BLaER1 treated with 17β-estradiol and CSF1 and Interleukin-3, amounts not matched to agents 10 nM and 100 nM (cell line): Measurements from ENCODE around the gene DAB1.

ENCODE experiments used
- H3K27ac ChIP-seq, 11 experiments: shearing (Covaris generic); formaldehyde crosslinking; 2 replicates each; pipeline ENCODE4 v1.8.1; 2022
- H3K27me3 ChIP-seq, 11 experiments: shearing (Covaris generic); formaldehyde crosslinking; 2 replicates each; pipeline ENCODE4 v1.8.1; 2022
- H3K36me3 ChIP-seq, 11 experiments: shearing (Covaris generic); formaldehyde crosslinking; 2 replicates each; pipeline ENCODE4 v1.8.1; 2022
- H3K4me1 ChIP-seq, 10 experiments: shearing (Covaris generic); formaldehyde crosslinking; 2 replicates each; pipeline ENCODE4 v1.8.1; 2022
- H3K4me2 ChIP-seq, 11 experiments: shearing (Covaris generic); formaldehyde crosslinking; 2 replicates each; pipeline ENCODE4 v1.8.1; 2022
- H3K4me3 ChIP-seq, 10 experiments: shearing (Covaris generic); formaldehyde crosslinking; 2 replicates each; pipeline ENCODE4 v1.8.1; 2022
- H3K9ac ChIP-seq, 11 experiments: shearing (Covaris generic); formaldehyde crosslinking; 2 replicates each; pipeline ENCODE4 v1.8.1; 2022
- H3K9me3 ChIP-seq, 11 experiments: shearing (Covaris generic); formaldehyde crosslinking; replicated peaks in 1 of 11; 2 replicates each; pipeline ENCODE4 v1.8.1; 2022
- H4K20me1 ChIP-seq, 11 experiments: shearing (Covaris generic); formaldehyde crosslinking; 2 replicates each; pipeline ENCODE4 v1.8.1; 2022
- Cebpa-rat ChIP-seq, 11 experiments: shearing (Covaris generic); IDR thresholded peaks; 2 replicates each; pipeline ENCODE4 v1.8.1; 2022

Gene DAB1

DNA sequence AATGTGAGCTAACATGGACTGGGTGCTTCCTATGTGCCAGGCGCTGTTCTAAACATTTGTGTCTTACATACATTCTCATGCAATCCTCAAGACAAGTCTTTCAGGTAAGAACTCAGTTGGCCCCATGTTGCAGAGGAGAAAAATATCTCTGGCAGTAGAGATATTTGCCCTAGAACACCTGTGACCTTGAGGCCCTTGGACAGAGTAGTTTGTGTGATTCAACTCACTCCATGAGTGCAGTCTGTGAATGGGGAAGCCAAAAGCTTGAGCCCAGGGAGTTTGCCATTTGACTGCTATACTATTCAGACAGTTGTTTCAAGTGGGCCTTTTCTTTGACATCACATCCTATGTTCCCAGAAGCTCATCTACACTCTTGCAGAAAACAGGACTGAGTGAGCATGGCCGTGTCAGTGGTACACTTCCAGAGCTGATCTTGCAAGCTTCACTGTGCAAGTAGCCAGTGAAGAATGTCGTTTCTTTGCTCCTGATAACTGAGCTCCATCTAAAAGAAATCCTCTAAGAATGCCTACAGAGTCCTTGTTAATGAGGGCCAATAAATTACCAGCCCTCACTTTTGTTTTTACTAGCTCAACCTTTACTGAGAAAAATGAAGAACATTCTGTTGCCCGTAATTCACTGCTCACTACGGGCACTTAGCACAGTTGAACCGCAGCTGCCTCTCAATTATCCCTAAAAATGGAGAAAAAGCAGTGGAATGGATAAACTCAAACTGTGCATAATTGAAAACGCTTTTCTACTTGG is 359.3 kb downstream of the DAB1 start:
- H3K36me3 ChIP-seq, result peaks cover 0 to 19% (median 0%) of the 10 kb centered on the region in 11 experiments; a peak in 2 of 22 replicates
- H3K27ac ChIP-seq, result no peak overlapping the region

DNA sequence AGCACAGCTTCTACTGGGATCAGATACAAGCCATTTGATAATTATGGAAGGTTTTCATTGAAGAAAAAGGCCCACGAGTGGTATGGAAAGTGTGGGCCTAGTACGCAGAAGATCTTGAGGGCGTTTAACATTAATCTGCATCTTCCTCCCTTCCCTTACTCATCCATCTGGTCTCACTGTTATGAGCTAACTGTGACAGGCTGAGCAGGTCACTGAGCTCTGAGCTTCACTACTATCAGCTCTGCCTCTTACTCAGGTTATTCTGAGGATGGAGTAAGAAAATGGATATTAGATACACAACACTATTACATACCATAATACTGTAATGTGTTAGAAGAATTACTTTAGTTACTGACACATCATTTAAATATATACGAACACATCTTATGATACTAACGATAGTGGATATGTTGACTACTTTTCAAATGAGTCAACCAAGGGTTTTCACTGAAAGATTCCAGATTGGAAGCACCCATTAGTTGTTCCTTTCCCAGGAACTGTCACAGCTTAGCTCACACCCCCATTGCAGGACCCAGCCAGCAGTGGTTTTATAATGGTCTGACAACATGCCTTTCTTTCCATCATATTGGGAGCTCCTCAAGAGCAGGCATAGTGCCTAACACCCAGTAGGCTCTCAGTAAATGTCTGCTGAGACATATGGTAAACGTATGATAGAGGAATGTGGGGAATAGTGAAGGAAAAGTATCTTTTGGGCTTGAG is 360.3 kb downstream of the DAB1 start:
- no peaks in the 10 kb centered on the region for H4K20me1 ChIP-seq
- no peaks in the 10 kb centered on the region for H3K9me3 ChIP-seq
- peaks cover 0 to 19% (median 0%) of the 10 kb centered on the region in 11 experiments; a peak in 2 of 22 replicates for H3K36me3 ChIP-seq
- H3K4me1 ChIP-seq, result peaks cover 0 to 22% (median 5%) of the 10 kb centered on the region in 10 experiments; a peak in 11 of 20 replicates
- no peak overlapping the region for H3K4me2 ChIP-seq
- TF ChIP-seq Cebpa-rat (IDR thresholded peaks at IDR 0.05), result no peak
- H3K27ac ChIP-seq, result no peak overlapping the region
- H3K9ac ChIP-seq, result no peak overlapping the region
- H3K4me3 ChIP-seq, result no peak overlapping the region
- H3K27me3 ChIP-seq, result no peaks in the 10 kb centered on the region

More for the DNA sequence above, 359.3 kb downstream of the DAB1 start:
- no peak overlapping the region for H3K4me2 ChIP-seq
- no peaks in the 10 kb centered on the region for H4K20me1 ChIP-seq
- no peak for TF ChIP-seq Cebpa-rat (IDR thresholded peaks at IDR 0.05)
- no peak overlapping the region for H3K9ac ChIP-seq
- no peaks in the 10 kb centered on the region for H3K9me3 ChIP-seq
- peaks cover 0 to 12% (median under 1%) of the 10 kb centered on the region in 10 experiments; a peak in 11 of 20 replicates for H3K4me1 ChIP-seq
- no peaks in the 10 kb centered on the region for H3K27me3 ChIP-seq
- H3K4me3 ChIP-seq, result no peak overlapping the region

DNA sequence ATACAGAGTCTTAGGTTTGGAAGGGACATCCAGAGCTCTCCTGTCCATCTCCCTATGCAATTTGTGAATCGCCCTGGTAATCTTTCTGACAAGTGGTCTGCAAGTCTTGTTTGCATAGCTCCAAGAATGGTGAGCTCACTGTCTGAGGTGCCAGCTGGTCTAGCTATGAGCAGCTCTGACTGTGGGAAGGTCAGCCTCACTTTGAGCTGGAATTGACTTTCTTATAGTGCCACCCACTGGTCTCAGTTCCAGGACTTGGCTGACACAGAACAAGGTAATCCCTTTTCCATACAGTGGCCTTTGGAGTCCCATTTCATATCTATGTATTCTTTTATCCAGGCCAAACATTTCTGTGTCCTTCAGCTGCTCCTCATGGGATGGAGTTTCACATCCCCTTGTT is 362.5 kb downstream of the DAB1 start:
- Histone ChIP-seq H3K9ac (no peak overlapping the region), H3K36me3 (peaks cover 0 to 19% (median 0%) of the 10 kb centered on the region in 11 experiments; a peak in 2 of 22 replicates), H3K4me3 (no peak overlapping the region), H3K4me1 (peaks cover 0 to 28% (median 7%) of the 10 kb centered on the region in 10 experiments; a peak in 11 of 20 replicates), H3K27me3 (no peaks in the 10 kb centered on the region), H3K4me2 (no peak overlapping the region), H3K27ac (no peak overlapping the region), H3K9me3 (no peaks in the 10 kb centered on the region), H4K20me1 (no peaks in the 10 kb centered on the region)
- TF ChIP-seq Cebpa-rat (IDR thresholded peaks at IDR 0.05), result no peak

DNA sequence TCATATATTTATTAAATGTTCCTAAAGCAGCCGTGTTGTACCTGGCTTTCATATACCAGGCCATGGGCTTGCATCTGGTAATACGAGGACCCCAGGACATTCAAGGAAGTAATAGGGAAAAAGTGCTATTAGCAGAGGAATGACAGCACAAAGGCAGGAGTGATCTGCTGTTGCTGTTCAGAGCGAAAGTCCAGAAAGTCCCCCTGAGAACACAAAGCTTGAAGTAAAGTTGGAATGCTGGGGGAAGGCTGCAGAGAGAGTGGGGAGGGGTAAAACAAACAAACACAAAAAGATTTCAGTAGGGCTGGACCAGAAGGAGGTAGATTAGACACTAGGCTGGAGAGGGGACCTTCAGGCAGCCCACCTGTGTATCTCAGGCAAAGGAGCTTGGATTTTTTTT is 363.4 kb downstream of the DAB1 start:
- no peaks in the 10 kb centered on the region for H3K9me3 ChIP-seq
- H3K9ac ChIP-seq, result no peak overlapping the region
- no peaks in the 10 kb centered on the region for H3K27me3 ChIP-seq
- H4K20me1 ChIP-seq, result no peaks in the 10 kb centered on the region
- TF ChIP-seq Cebpa-rat (IDR thresholded peaks at IDR 0.05), result no peak
- no peak overlapping the region for H3K4me3 ChIP-seq
- peaks cover 0 to 14% (median 0%) of the 10 kb centered on the region in 11 experiments; a peak in 3 of 22 replicates for H3K36me3 ChIP-seq
- no peak overlapping the region for H3K27ac ChIP-seq
- 0 out of 22 replicates have a peak overlapping the region, but pooled peaks of 1 of the 11 experiments have one; percentile 10 for H3K4me2 ChIP-seq
- peaks cover 0 to 28% (median 7%) of the 10 kb centered on the region in 10 experiments; a peak in 11 of 20 replicates for H3K4me1 ChIP-seq

DNA sequence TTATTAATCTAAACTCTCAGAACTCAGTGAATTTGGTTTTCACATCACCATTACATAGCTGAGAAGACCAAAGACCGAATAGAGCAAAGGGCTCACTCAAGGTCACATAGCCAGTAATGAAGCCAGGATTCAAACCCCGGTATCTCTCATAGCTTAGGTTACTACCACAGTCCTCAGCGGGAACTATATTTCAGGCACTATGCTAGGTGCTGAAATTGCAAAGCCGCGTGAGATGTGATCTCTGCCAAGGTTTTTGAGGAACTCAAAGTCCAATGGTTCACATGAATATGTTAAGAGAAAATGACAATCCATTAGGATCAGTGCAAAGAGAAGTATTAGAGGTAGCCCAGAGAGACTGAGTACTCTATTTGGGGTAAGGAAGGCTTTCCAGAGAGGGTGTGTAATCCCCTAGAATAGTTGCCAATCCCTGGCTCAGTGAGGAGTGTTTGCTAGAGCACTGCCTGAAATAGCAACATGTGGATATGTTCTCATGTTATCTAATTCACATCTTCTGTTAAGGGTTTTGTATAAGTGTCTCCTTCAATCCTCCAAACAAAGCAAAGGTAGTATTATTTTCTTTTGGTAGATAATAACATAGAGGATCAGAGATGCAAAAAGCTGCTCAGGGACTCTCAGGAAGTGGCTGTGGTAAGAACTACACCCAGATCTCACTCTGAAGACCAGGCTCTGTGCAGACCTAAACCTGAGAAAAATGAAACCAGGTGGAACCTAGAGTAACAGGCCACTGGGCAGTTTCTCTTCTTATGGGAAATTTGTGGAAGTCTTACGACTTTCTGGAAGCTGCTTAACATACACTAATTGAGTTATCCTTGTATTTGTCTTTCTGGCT is 365.0 kb downstream of the DAB1 start:
- peaks cover 0 to 19% (median 0%) of the 10 kb centered on the region in 11 experiments; a peak in 5 of 22 replicates for H3K36me3 ChIP-seq
- H3K27ac ChIP-seq, result no peak overlapping the region
- H4K20me1 ChIP-seq, result no peaks in the 10 kb centered on the region
- no peak for TF ChIP-seq Cebpa-rat (IDR thresholded peaks at IDR 0.05)
- H3K9me3 ChIP-seq, result no peaks in the 10 kb centered on the region
- H3K27me3 ChIP-seq, result no peaks in the 10 kb centered on the region
- peak overlapping the region in 5 of 11 experiments; percentile 2 to 39 (median 13); a peak in 9 of 22 replicates for H3K4me2 ChIP-seq
- peaks cover 0 to 28% (median 7%) of the 10 kb centered on the region in 10 experiments; a peak in 11 of 20 replicates for H3K4me1 ChIP-seq
- no peak overlapping the region for H3K9ac ChIP-seq
- H3K4me3 ChIP-seq, result no peak overlapping the region

DNA sequence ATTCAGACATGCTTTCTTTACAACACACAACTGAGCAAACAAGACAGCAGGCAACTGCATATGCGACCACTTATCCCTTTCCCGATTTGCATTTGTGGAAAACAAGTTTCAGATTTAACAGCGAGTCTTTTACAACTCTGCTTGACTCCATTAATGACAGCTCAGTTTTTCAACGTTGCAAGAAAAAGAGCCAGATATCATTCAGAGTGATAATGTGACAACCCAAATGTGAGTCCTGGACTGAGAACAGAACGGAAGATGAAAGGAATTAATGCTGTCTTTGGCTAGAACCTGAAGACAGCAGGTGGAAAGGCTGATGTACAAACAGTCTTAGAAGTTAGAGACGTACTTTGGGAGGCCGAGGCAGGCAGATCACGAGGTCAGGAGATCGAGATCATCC is 375.0 kb downstream of the DAB1 start:
- Histone ChIP-seq H3K4me3 (no peak overlapping the region), H4K20me1 (no peaks in the 10 kb centered on the region), H3K4me2 (no peak overlapping the region), H3K9ac (no peak overlapping the region), H3K27me3 (no peaks in the 10 kb centered on the region), H3K4me1 (no peaks in the 10 kb centered on the region), H3K27ac (no peak overlapping the region), H3K36me3 (peaks cover 0 to 5% (median 0%) of the 10 kb centered on the region in 11 experiments; a peak in 1 of 22 replicates), H3K9me3 (peaks cover 0 to 4% (median 0%) of the 10 kb centered on the region in 11 experiments; a peak in 2 of 22 replicates)
- no peak for TF ChIP-seq Cebpa-rat (IDR thresholded peaks at IDR 0.05)

DNA sequence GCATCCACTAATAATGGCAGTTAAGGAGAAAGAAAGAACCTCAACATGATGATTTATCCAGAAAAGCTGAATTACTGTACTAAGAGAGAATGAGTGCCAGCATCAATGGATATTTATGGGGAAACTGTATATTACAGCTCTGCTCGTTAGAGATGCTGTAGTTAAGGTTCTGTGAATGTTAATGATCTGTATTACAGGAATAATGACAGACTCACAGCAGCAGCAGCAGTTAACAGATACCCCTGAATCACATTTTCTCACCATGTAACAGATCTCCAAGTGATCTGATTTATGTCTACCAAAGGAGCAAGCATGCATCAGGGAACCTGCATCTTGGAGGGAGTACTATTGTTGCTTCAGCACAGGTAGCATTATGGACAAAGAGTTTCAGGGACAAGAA is 377.4 kb downstream of the DAB1 start:
- H4K20me1 ChIP-seq, result no peaks in the 10 kb centered on the region
- peaks cover 0 to 13% (median 9%) of the 10 kb centered on the region in 10 experiments; a peak in 12 of 20 replicates for H3K4me1 ChIP-seq
- no peak overlapping the region for H3K4me2 ChIP-seq
- H3K4me3 ChIP-seq, result no peak overlapping the region
- no peak overlapping the region for H3K27ac ChIP-seq
- H3K36me3 ChIP-seq, result peaks cover 0 to 3% (median 0%) of the 10 kb centered on the region in 11 experiments; a peak in 1 of 22 replicates
- no peak overlapping the region for H3K9ac ChIP-seq
- H3K9me3 ChIP-seq, result peaks cover 0 to 13% (median 0%) of the 10 kb centered on the region in 11 experiments; a peak in 5 of 22 replicates
- no peaks in the 10 kb centered on the region for H3K27me3 ChIP-seq
- no peak for TF ChIP-seq Cebpa-rat (IDR thresholded peaks at IDR 0.05)

DNA sequence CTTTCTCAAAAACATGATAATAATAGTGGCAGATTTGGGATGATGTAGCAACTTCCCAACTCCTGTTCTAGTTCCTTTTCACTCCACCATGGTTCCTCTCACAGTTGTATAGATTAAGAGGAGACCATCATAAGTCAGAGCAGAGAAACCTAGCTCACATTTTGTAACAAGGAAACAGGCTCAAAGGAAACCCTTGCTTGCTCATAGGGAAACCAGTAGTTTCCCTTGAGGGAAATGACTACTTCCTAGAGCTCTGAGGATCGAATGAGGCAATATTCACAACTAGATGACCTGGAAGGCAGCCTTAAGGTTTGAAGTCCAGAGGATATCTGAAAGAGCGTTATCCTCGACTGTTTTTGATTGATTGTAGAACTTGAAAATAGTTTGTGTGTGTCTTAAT is 382.0 kb downstream of the DAB1 start:
- no peaks in the 10 kb centered on the region for H3K27me3 ChIP-seq
- peak overlapping the region in 4 of 11 experiments; percentile 3 to 24 (median 18); a peak in 4 of 22 replicates for H3K27ac ChIP-seq

More for the DNA sequence above, 382.0 kb downstream of the DAB1 start:
- H3K4me3 ChIP-seq, result no peak overlapping the region
- H3K4me1 ChIP-seq, result peaks cover 0 to 37% (median 15%) of the 10 kb centered on the region in 10 experiments; a peak in 14 of 20 replicates
- H3K9me3 ChIP-seq, result peaks cover 0 to 22% (median 12%) of the 10 kb centered on the region in 11 experiments; a peak in 12 of 22 replicates
- TF ChIP-seq Cebpa-rat (IDR thresholded peaks at IDR 0.05), result 0 out of 22 replicates have a peak, but pooled peaks of 1 of the 11 experiments have one; percentile 39
- no peaks in the 10 kb centered on the region for H4K20me1 ChIP-seq
- H3K9ac ChIP-seq, result no peak overlapping the region
- peak overlapping the region in 8 of 11 experiments; percentile 22 to 58 (median 42); a peak in 15 of 22 replicates for H3K4me2 ChIP-seq
- peaks cover 0 to 10% (median 0%) of the 10 kb centered on the region in 11 experiments; a peak in 5 of 22 replicates for H3K36me3 ChIP-seq
